ENCODE data around the gene DTX1. TPM values are rescaled to one million over a fixed set of nuclear protein-coding genes. Genes with fewer than 3 reads are reported as not detected.

DTX1 gene
- total RNA-seq, 1 donor from 2014 or later = 4.6 TPM

GRCh38 chr12:113133036-113133435 lies 76.5 kb downstream of the DTX1 start:
- peaks cover 67% of the 10 kb centered on the region for H3K27me3 Mint-ChIP-seq (ENCODE audit: low read depth, unreplicated experiment)
- H3K9me3 Mint-ChIP-seq (ENCODE audit: unreplicated experiment) = peaks cover 3% of the 10 kb centered on the region
- Histone ChIP-seq H3K4me3 (ENCODE audit: insufficient read depth, low read depth, low read length) (no peak overlapping the region), H3K9me3 (ENCODE audit: insufficient read depth, low read depth, low read length) (no peaks in the 10 kb centered on the region), H3K27ac (ENCODE audit: low read depth, low read length) (no peak overlapping the region), H2AFZ (ENCODE audit: low read depth, low read length) (no peak overlapping the region), H3K4me2 (ENCODE audit: low read length) (no peak overlapping the region), H3K9ac (ENCODE audit: low read length) (no peak overlapping the region), H3K36me3 (ENCODE audit: insufficient read depth, low read length) (no peaks in the 10 kb centered on the region), H3K4me1 (ENCODE audit: insufficient read depth, low read length) (peaks cover 4% of the 10 kb centered on the region), H4K20me1 (ENCODE audit: insufficient read depth, low read length) (no peaks in the 10 kb centered on the region), H3K27me3 (ENCODE audit: insufficient read depth, low read length) (peaks cover 15% of the 10 kb centered on the region), H3K79me2 (ENCODE audit: insufficient read depth, low read length) (no peaks in the 10 kb centered on the region)
- DNase-seq (ENCODE audit: low read depth) (no peak), FAIRE-seq (no peak)
- TF ChIP-seq CTCF (IDR thresholded peaks at IDR 0.05; ENCODE audit: insufficient read depth, low read depth, low read length) = no peak
- no peak for TF ChIP-seq EZH2 (IDR thresholded peaks at IDR 0.05; ENCODE audit: insufficient read depth, low read length)
- H3K36me3 Mint-ChIP-seq (ENCODE audit: low read depth, unreplicated experiment) = peaks cover 2% of the 10 kb centered on the region
- no peak overlapping the region for H3K4me3 Mint-ChIP-seq (ENCODE audit: unreplicated experiment)
- no peak overlapping the region for H3K27ac Mint-ChIP-seq (ENCODE audit: unreplicated experiment)
- H3K4me1 Mint-ChIP-seq (ENCODE audit: low read depth, unreplicated experiment) = no peaks in the 10 kb centered on the region

DNA sequence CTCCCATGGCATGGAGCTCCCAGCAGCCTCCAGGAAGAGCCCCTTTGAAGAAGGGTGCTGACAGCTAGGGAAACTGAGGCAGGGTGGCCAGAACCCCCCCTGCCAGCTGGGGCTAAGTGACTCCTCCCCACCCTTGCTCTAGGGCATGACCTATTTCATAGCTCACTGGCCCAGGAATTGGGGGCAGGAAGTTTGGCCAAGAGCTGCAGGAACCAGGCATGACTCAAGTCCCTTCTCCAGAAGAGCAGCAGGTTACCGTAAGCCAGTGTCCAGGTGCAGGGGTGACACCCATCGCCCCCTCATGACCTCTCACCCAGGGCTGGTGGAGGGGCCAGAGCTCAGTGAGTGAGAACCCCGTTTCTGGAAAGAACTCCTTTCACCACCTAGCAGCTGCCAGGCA lies 77.1 kb downstream of the DTX1 start:
- Histone ChIP-seq H4K20me1 (ENCODE audit: insufficient read depth, low read length) (no peaks in the 10 kb centered on the region), H3K4me3 (ENCODE audit: insufficient read depth, low read depth, low read length) (no peak overlapping the region), H3K27me3 (ENCODE audit: insufficient read depth, low read length) (peaks cover 15% of the 10 kb centered on the region), H3K4me2 (ENCODE audit: low read length) (no peak overlapping the region), H3K4me1 (ENCODE audit: insufficient read depth, low read length) (peaks cover 4% of the 10 kb centered on the region), H3K9ac (ENCODE audit: low read length) (no peak overlapping the region), H3K36me3 (ENCODE audit: insufficient read depth, low read length) (no peaks in the 10 kb centered on the region), H3K79me2 (ENCODE audit: insufficient read depth, low read length) (no peaks in the 10 kb centered on the region), H3K9me3 (ENCODE audit: insufficient read depth, low read depth, low read length) (no peaks in the 10 kb centered on the region), H3K27ac (ENCODE audit: low read depth, low read length) (no peak overlapping the region), H2AFZ (ENCODE audit: low read depth, low read length) (no peak overlapping the region)
- H3K9me3 Mint-ChIP-seq (ENCODE audit: unreplicated experiment) = peaks cover 3% of the 10 kb centered on the region
- no peak for FAIRE-seq
- peaks cover 2% of the 10 kb centered on the region for H3K36me3 Mint-ChIP-seq (ENCODE audit: low read depth, unreplicated experiment)
- peaks cover 63% of the 10 kb centered on the region for H3K27me3 Mint-ChIP-seq (ENCODE audit: low read depth, unreplicated experiment)
- no peak overlapping the region for H3K27ac Mint-ChIP-seq (ENCODE audit: unreplicated experiment)
- TF ChIP-seq EZH2 (IDR thresholded peaks at IDR 0.05; ENCODE audit: insufficient read depth, low read length) = no peak
- TF ChIP-seq CTCF (IDR thresholded peaks at IDR 0.05; ENCODE audit: insufficient read depth, low read depth, low read length) = no peak
- no peak for DNase-seq (ENCODE audit: low read depth)
- no peaks in the 10 kb centered on the region for H3K4me1 Mint-ChIP-seq (ENCODE audit: low read depth, unreplicated experiment)
- H3K4me3 Mint-ChIP-seq (ENCODE audit: unreplicated experiment) = no peak overlapping the region

DNA sequence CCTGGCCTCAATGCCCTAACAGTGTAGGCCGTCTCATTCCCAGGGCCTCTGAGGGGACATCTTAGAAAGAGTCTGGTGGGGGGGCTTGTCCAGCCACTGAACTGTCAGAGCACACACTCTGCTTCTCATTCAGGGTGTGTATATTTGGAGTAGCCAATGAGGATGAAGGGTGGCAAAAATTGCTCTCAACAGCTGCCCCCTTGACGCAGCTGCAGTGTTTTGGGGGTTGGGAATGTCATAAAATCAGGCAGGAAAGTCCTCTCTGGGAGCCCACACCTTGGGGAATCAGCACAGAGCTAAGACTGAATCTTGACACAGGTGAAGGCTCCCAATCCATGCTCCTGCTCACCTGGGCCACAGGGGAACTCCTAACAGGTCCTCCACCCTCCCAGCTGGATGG lies 77.5 kb downstream of the DTX1 start:
- no peaks in the 10 kb centered on the region for H3K9me3 ChIP-seq (ENCODE audit: insufficient read depth, low read depth, low read length)
- peaks cover 4% of the 10 kb centered on the region for H3K4me1 ChIP-seq (ENCODE audit: insufficient read depth, low read length)
- no peak overlapping the region for H3K4me2 ChIP-seq (ENCODE audit: low read length)
- no peak overlapping the region for H2AFZ ChIP-seq (ENCODE audit: low read depth, low read length)
- no peak overlapping the region for H3K4me3 Mint-ChIP-seq (ENCODE audit: unreplicated experiment)
- no peak overlapping the region for H3K27ac Mint-ChIP-seq (ENCODE audit: unreplicated experiment)
- peaks cover 3% of the 10 kb centered on the region for H3K9me3 Mint-ChIP-seq (ENCODE audit: unreplicated experiment)
- no peaks in the 10 kb centered on the region for H3K36me3 ChIP-seq (ENCODE audit: insufficient read depth, low read length)
- no peaks in the 10 kb centered on the region for H3K4me1 Mint-ChIP-seq (ENCODE audit: low read depth, unreplicated experiment)
- no peak overlapping the region for H3K27ac ChIP-seq (ENCODE audit: low read depth, low read length)
- no peak overlapping the region for H3K4me3 ChIP-seq (ENCODE audit: insufficient read depth, low read depth, low read length)
- H3K9ac ChIP-seq (ENCODE audit: low read length) = no peak overlapping the region
- peaks cover 15% of the 10 kb centered on the region for H3K27me3 ChIP-seq (ENCODE audit: insufficient read depth, low read length)
- H3K36me3 Mint-ChIP-seq (ENCODE audit: low read depth, unreplicated experiment) = peaks cover 2% of the 10 kb centered on the region
- no peaks in the 10 kb centered on the region for H4K20me1 ChIP-seq (ENCODE audit: insufficient read depth, low read length)
- DNase-seq (ENCODE audit: low read depth) = no peak
- no peak for FAIRE-seq
- TF ChIP-seq EZH2 (IDR thresholded peaks at IDR 0.05; ENCODE audit: insufficient read depth, low read length) = no peak
- no peak for TF ChIP-seq CTCF (IDR thresholded peaks at IDR 0.05; ENCODE audit: insufficient read depth, low read depth, low read length)
- H3K79me2 ChIP-seq (ENCODE audit: insufficient read depth, low read length) = no peaks in the 10 kb centered on the region
- peaks cover 59% of the 10 kb centered on the region for H3K27me3 Mint-ChIP-seq (ENCODE audit: low read depth, unreplicated experiment)
